Measurements from ENCODE around the gene GPATCH2.

GPATCH2 gene

DNA sequence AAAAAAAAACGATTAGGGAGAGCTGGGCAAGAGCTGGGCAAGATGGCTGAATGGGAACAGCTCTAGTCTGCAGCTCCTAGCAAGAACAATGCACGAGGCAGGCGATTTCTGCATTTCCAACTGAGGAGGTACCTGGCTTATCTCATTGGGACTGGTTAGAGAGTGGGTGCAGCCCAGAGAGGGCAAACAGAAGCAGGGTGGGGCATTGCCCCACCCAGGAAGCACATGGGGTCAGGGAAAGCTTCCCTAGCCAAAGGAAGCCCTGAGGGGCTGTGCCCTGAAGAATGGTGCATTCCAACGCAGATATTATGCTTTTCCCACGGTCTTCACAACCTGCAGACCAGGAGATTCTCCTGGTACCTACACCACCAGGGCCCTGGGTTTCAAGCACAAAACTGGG lies 251.6 kb downstream of the GPATCH2 start:
- Histone ChIP-seq H3K4me2 (ENCODE audit: low read length) (no peak overlapping the region), H3K27me3 (ENCODE audit: low read depth, low read length) (no peaks in the 10 kb centered on the region)

More for the DNA sequence above, 251.6 kb downstream of the GPATCH2 start:
- no peaks in the 10 kb centered on the region for H3K79me2 ChIP-seq (ENCODE audit: low read length)
- no peaks in the 10 kb centered on the region for H3K9me3 ChIP-seq (ENCODE audit: insufficient read depth, low read length)
- no peak overlapping the region for H3K4me3 ChIP-seq (ENCODE audit: low read length)
- H3K27ac ChIP-seq (ENCODE audit: low read length) = no peak overlapping the region
- H3K4me1 ChIP-seq (ENCODE audit: low read length) = no peaks in the 10 kb centered on the region
- H3K36me3 ChIP-seq (replicated peaks; ENCODE audit: low read depth, low read length) = no peaks in the 10 kb centered on the region
- H3K9ac ChIP-seq (ENCODE audit: low read length) = no peak overlapping the region
- no peak overlapping the region for H2AFZ ChIP-seq (ENCODE audit: low read depth, low read length)
- H4K20me1 ChIP-seq (ENCODE audit: insufficient read depth, low read length) = no peaks in the 10 kb centered on the region
- TF ChIP-seq, protein P1, sequence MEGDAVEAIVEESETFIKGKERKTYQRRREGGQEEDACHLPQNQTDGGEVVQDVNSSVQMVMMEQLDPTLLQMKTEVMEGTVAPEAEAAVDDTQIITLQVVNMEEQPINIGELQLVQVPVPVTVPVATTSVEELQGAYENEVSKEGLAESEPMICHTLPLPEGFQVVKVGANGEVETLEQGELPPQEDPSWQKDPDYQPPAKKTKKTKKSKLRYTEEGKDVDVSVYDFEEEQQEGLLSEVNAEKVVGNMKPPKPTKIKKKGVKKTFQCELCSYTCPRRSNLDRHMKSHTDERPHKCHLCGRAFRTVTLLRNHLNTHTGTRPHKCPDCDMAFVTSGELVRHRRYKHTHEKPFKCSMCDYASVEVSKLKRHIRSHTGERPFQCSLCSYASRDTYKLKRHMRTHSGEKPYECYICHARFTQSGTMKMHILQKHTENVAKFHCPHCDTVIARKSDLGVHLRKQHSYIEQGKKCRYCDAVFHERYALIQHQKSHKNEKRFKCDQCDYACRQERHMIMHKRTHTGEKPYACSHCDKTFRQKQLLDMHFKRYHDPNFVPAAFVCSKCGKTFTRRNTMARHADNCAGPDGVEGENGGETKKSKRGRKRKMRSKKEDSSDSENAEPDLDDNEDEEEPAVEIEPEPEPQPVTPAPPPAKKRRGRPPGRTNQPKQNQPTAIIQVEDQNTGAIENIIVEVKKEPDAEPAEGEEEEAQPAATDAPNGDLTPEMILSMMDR (IDR thresholded peaks at IDR 0.05; ENCODE audit: low read depth, low read length) = no peak
- TF ChIP-seq EZH2phosphoT487 (IDR thresholded peaks at IDR 0.05; ENCODE audit: low read depth) = no peak

Data from OCI-LY3 (cell line).